HG03196 (cell line): ENCODE measurements around the gene RBM12.
"Not testable (repeated sequence)": the region's sequence is repeated elsewhere in the genome, so short reads cannot be mapped to it uniquely, and the experiment has no call there.

Experiments
- ATAC-seq: cut with Tn5 transposase; IDR thresholded peaks from one replicate; pipeline ENCODE4 v1.9.1; 2021; ENCODE audit not compliant: unreplicated experiment

The RBM12 gene

GRCh38 chr20:35664466-35665206 lies at the start of gene RBM12, which contains the start of gene CPNE1:
Gene RBM12 (minus strand): TSS chr20:35664900. CDS start chr20:35655322, 9,578 bp downstream.
Gene CPNE1 (minus strand): TSS chr20:35664900. CDS start chr20:35632923, 31,977 bp downstream.
- ATAC-seq: peak; percentile 62

GRCh38 chr20:35714127-35714526 lies 49.4 kb upstream of the RBM12 start:
- no peak for ATAC-seq

GRCh38 chr20:35713120-35713519 lies 48.4 kb upstream of the RBM12 start:
- not testable (repeated sequence) for ATAC-seq

- ATAC-seq: no peak
These were observed 47.0 kb upstream of the RBM12 start for GRCh38 chr20:35711588-35712209.

GRCh38 chr20:35710884-35711587 lies 46.3 kb upstream of the RBM12 start:
- no peak for ATAC-seq

- no peak for ATAC-seq
These were observed 45.3 kb upstream of the RBM12 start for GRCh38 chr20:35710039-35710438.

- no peak for ATAC-seq
These were observed 44.6 kb upstream of the RBM12 start for GRCh38 chr20:35709259-35709658.

- ATAC-seq: no peak
These were observed 43.8 kb upstream of the RBM12 start for GRCh38 chr20:35708502-35708901.

- ATAC-seq: not testable (repeated sequence)
These were observed 42.2 kb upstream of the RBM12 start for GRCh38 chr20:35706591-35707529.

GRCh38 chr20:35705894-35706293 lies 41.2 kb upstream of the RBM12 start:
- not testable (repeated sequence) for ATAC-seq

GRCh38 chr20:35704514-35705261 lies 40.0 kb upstream of the RBM12 start:
- ATAC-seq: no peak

GRCh38 chr20:35702824-35703695 lies 38.4 kb upstream of the RBM12 start:
- ATAC-seq: no peak

- ATAC-seq: no peak
These were observed 37.5 kb upstream of the RBM12 start for GRCh38 chr20:35702051-35702823.

GRCh38 chr20:35700625-35701148 lies 36.0 kb upstream of the RBM12 start:
- ATAC-seq: no peak

GRCh38 chr20:35699957-35700624 lies 35.4 kb upstream of the RBM12 start:
- no peak for ATAC-seq

- ATAC-seq: peak; percentile 74
These were observed 34.6 kb upstream of the RBM12 start, which contains the start of the genes NFS1 and ROMO1 for GRCh38 chr20:35699127-35699956. Gene NFS1 (minus strand): TSS chr20:35699352. CDS start chr20:35699288, 64 bp downstream. Gene ROMO1 (plus strand): TSS chr20:35699405. CDS start chr20:35699633, 228 bp downstream.
